HG02759 (cell line): Measurements from ENCODE around the gene TNS3.
"Not testable (repeated sequence)": the region's sequence is repeated elsewhere in the genome, so short reads cannot be mapped to it uniquely, and the experiment has no call there.

Experiments
- ATAC-seq: cut with Tn5 transposase; IDR thresholded peaks from one replicate; pipeline ENCODE4 v1.9.1; 2021; ENCODE audit warnings: mild to moderate bottlenecking, moderate library complexity; ENCODE audit not compliant: unreplicated experiment

TNS3 gene

GRCh38 chr7:47454974-47455871 lies 126.7 kb downstream of the TNS3 start:
- ATAC-seq, result no peak

GRCh38 chr7:47454069-47454973 lies 127.6 kb downstream of the TNS3 start:
- ATAC-seq, result no peak

- no peak for ATAC-seq
Observed at GRCh38 chr7:47453093-47454061, 128.5 kb downstream of the TNS3 start.

- no peak for ATAC-seq
Observed at GRCh38 chr7:47452715-47453092, 129.2 kb downstream of the TNS3 start.

- no peak for ATAC-seq
Observed at GRCh38 chr7:47452295-47452694, 129.6 kb downstream of the TNS3 start.

- ATAC-seq, result no peak
Observed at GRCh38 chr7:47451851-47452205, 130.1 kb downstream of the TNS3 start.

- no peak for ATAC-seq
Observed at GRCh38 chr7:47449810-47450590, 131.9 kb downstream of the TNS3 start.

- ATAC-seq, result no peak
Observed at GRCh38 chr7:47448971-47449370, 132.9 kb downstream of the TNS3 start.

GRCh38 chr7:47447621-47448349 lies 134.1 kb downstream of the TNS3 start:
- no peak for ATAC-seq

- no peak for ATAC-seq
Observed at GRCh38 chr7:47446871-47447466, 134.9 kb downstream of the TNS3 start.

- ATAC-seq, result no peak
Observed at GRCh38 chr7:47444376-47445098, 137.4 kb downstream of the TNS3 start.

- no peak for ATAC-seq
Observed at GRCh38 chr7:47443049-47443448, 138.9 kb downstream of the TNS3 start.

GRCh38 chr7:47442605-47442865 lies 139.4 kb downstream of the TNS3 start:
- ATAC-seq, result no peak

- ATAC-seq, result no peak
Observed at GRCh38 chr7:47441796-47442604, 139.9 kb downstream of the TNS3 start.

- not testable (repeated sequence) for ATAC-seq
Observed at GRCh38 chr7:47441048-47441447, 140.9 kb downstream of the TNS3 start.

- no peak for ATAC-seq
Observed at GRCh38 chr7:47440320-47440719, 141.6 kb downstream of the TNS3 start.

GRCh38 chr7:47439181-47439667 lies 142.7 kb downstream of the TNS3 start:
- no peak for ATAC-seq
